Measurements from ENCODE around the gene FAM3C.
"Not testable (repeated sequence)": the region's sequence is repeated elsewhere in the genome, so short reads cannot be mapped to it uniquely, and the experiment has no call there.

Gene FAM3C

DNA sequence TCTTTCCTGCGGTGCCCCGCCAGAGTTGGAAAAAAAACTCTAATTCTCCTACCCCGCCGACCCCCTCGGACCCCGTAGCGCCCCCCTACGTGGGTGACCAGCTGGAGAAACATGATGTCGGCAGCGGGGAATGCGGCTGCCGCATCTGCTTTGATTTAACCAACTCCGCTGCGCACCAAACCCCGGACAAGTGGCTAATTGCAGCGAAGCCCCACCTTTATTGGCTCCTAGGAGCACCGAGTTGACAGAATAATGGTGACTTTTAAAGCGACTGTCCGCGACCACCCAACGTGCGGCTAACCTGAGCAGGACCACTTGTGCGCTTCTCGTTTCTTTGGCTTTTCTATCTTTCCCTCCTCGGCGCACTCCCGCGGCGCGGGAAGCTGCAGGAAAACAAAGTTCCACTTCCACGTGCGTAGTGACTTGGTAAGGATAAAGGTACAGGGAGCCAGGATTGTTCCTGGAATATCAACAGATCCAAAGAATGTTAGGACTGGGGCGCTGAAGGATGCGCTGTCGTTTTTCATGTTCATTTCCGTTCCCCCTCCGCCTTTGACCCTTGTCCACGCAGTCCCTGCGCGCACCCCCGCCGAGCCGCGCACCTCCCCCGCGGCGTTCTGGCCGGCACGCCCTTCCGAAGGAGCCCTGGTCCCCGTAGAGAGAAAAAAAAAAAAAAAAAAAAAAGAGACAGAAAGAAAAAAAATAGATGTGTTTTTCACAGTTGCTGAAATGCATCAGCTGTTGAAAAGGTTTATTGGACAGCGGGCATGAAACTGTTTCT lies 65.9 kb downstream of the FAM3C start:
- peak in 1 of 2 experiments; percentile 61 for DNase-seq

DNA sequence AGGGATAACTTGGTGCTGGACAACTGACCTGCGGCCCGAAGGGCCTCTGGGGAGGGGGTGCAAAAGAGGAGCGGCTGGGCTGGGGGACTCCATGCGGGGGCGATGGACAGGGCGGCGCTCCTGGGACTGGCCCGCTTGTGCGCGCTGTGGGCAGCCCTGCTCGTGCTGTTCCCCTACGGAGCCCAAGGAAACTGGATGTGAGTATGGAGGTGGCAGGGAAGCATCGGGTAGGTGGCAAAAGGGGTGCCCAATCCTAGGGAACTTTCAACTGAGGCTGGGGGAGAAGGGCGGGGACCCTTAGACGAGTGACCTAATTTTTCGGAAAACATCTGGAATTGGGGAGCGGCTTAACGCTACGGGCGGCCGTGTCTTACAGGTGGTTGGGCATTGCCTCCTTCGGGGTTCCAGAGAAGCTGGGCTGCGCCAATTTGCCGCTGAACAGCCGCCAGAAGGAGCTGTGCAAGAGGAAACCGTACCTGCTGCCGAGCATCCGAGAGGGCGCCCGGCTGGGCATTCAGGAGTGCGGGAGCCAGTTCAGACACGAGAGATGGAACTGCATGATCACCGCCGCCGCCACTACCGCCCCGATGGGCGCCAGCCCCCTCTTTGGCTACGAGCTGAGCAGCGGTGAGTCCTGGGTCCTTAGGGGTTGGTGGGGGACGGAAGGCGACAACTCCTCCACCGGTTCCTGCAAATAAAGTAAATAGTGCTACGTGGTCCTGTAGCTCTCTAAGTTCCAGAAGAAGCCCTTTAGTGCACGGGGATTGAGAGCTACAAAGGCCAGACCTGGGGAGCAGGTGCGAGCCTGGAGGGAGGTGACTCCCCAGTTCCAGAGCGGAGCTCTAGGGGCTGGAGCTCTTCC lies 66.7 kb downstream of the FAM3C start:
- peak; percentile 52 to 88 for DNase-seq

DNA sequence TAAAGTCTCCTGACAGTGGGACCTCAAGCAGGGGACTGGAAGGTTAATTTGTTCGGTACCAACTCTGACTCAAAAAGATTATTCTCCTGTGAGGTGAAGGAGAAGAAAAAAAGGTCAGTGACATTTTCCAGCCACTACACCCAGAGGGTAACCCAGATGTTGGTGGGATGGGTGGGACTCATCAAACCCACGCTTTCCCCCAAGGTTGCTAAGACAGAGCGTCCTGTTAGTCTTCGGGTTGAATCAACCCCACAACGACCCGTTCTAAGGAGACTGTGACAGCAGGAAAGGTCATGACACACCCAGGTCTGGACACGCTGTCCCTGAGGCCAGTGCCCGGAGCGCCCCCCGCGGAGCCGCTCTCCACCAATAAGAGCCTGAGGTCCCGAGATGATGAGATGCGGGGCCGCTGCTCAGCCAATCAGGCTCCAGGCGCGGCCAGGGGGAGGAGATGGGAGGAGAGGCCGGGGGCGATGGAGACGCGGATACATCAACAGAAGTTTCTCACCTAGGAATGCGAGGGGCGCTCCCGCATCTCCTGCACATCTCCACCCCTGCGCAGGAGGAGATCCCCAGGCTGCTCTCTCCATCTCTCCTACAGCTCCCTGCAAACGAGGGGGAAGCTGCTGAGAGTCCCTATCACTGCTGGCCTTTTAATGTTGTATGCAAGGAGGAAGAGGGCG lies 67.5 kb downstream of the FAM3C start, which contains the start of gene WNT16:
TSS of gene WNT16 (plus strand) at position 493 of the 683 bp plus-strand sequence. CDS start 293 bp downstream, outside the sequence.
- peak in 1 of 2 experiments; percentile 35 for DNase-seq

DNA sequence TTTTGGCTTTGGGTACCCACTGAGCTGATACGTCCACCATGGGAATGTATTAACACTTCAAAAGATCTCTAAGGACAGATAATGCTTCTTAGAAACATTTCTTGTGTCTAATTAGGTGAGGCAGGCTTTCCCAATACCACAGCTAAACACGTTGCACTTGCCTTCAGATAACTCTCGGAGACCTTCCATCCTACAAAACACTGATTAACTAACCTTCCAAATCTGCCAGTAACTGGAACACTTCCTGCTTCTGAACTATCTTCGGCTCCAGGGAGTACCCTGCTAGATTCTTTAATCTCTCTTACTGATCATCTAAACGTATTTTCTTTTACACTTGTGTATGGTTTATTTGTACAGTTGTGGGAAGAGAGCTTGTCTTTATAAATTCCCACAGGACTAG lies 68.4 kb downstream of the FAM3C start:
- no peak for DNase-seq

DNA sequence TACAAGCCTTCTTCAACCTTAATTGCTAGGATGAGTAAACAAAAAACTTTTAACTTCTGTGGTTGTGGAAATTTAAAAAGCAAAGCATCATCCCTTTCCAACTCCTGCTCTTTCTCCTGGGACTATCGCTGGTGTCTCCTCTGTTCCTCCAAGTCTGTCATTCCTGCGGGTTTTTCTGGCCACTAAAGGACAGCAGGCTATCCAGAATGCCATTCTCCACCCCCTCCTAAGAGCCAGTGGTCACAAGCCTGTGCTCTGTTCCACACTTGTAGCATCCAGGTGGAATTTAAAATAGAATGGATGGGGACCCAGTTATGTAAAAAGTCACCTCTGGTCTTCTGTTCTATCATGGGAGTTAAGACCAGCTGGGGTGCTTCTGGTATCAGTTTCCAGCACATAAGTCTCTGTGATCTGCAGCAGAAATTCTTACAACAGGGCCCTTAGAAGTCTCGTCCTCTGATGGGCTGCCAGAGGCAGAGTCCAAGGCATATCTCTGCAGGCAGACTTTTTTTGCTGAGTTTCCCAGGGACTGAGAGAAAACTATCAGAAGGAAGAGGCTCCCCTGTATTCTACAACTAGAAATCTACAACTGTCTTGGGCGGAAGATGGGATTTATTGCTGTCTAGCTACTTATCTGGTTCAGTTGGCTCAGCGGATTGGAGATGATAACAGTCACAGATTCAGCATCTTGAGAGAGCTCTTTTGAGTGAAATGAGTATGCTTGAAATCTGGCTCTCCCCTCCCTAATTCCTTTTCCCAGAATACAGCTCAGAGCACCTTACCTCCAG lies 72.4 kb downstream of the FAM3C start:
- no peak for DNase-seq

DNA sequence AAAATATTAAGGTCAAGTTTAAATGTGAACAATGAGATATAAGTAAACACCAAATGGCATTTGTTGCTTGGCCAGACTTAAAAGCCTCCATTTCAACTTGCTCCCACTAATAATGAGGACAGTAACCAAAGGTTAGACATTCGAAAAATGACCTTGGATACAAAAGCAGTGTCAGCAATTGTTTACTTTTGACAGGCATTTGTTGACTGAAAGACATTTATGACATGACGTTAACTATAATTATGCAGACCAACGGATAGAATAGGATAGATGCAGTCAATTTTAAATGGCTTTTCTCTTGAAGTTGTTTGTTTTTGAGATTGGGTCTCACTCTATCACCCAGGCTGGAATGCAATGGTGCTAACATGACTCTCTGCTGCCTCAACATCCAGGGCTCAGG lies 73.6 kb downstream of the FAM3C start:
- DNase-seq = no peak

DNA sequence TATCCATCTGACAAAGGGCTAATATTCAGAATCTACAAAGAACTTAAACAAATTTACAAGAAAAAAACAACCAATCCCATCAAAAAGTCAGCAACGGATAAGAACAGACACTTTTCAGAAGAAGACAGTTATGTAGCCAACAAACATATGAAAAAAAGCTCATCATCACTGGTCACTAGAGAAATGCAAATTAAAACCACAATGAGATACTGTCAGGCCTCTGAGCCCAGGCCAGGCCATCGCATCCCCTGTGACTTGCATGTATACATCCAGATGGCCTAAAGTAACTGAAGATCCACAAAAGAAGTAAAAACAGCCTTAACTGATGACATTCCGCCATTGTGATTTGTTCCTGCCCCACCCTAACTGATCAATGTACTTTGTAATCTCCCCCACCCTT lies 80.9 kb downstream of the FAM3C start:
- DNase-seq = not testable (repeated sequence)

DNA sequence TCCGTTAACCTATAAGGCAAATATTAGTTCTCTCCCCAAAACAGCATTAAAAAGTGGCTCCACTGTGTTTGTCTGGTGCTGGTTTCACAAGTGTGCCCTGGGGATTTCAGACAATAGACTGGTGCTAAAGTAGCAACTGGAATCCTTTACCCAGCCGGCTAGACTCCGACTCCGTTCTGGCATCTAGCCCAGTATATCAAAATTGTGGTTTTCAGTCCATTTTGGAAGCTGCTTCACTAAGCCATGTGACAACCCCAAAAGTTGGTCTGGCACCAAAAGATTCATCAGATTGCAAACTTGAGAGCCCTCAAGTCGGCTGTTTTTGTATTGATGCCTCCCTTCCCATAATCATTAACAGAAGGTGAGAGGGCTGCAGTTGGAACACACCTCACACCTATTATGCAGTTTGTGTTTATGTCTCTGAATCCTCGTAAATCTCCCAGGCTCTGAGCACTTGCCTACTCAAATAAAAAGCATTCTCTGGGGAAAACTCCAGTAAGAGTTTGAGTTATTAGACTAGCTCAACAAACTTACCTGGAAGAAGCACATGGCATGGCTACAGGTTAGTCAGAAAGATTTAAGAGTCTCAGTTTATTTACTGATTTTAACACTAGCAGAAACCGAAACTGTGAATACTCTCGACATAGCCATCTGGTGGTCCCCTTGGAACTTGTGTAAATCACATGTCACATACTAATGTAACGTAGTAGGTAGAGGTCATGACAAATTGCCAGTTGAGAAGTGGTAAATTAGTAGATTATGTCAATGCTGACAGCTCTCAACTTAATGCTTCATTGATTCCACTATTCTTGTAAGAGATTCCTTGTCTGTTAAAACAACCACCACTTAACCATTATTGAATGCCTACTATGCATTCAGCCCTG lies 82.1 kb downstream of the FAM3C start:
- DNase-seq = peak; percentile 79 to 84

DNA sequence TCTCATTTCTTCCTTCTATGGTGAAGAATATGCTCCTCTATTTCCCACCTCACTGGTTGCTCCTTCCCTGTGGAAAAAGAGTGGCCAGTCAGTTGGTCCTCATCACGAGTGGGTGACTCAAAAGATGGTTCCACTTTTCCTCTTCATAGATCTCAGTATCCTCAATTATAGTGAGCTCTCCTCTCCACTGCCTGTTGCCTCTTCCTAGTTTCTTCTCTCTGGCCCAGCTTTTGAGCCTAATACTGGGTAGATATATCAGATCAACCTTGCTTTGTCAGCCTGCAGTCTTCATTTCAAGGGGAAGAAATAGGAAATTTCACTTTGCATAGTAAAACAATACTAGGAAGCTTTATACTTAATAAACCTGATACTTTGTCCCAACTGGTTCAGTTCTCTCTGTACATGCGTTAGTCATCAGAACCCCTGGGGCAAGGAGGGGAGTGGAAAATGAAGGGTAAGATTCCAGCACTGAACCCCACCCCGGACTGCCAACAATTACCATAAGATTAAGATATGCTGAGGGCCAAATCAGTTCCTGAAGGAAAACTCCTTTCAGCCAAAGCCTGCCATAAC lies 82.8 kb downstream of the FAM3C start:
- no peak for DNase-seq

DNA sequence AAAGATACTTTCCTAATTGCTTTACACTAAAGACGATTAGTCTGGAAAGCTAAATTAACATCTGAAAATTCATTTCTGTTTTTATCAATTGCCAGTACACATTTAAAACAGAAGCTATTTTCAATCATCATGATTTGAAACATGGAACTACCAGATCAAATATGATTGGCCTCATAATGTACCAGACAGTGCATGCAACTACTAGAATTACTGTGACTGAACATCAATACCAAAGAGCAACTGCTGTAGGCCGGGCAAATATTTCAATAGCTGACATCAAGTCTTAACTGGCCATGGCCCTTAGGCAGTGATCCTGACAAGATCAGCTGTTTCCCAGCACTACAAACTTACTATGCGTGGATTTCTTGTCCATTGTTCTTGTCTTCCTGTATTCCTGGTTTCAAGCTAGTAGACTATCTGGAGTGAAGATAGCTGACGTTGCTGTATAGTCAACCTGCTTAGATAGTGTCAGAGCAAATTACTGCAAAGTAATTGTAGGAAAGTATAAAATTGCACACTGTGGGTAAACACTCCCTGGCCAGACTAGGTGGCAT lies 89.0 kb downstream of the FAM3C start:
- DNase-seq = no peak

DNA sequence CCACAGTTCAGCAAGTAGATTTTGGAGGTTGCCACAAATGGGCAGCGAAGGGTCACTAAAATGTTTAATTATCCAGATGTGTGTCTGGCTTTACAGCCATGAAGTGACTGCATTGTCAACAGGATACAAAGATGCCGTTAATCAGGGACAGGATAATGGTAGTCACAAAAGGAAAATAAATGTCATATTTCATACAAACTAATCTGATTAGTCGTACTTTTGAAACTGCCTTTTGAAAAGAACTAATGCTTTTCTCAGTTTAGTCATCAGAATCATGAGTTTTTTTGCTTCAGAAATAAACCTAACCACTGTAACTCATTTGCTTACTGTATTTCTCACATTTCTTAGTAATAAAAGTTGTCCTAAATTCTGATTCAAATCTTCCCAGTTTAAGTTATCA lies 89.5 kb downstream of the FAM3C start:
- DNase-seq = no peak

DNA sequence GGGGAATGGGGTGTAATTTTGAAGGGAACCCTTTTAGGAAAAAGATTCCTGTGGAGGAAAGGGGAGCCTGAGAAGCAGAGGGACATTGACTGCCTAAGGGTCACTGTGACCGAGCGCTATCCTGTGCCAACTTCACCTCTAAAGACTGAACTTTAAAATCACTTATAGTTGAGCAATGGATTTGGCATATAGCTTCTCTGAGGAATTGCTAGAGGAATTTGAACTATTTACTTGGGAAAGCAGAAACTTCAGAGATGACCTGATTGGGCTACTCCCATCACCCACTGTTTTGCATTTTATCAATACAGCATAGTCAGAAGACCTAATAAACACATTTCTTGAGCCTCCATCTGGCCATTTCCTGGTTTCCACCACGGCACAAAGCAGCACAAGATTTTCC lies 91.0 kb downstream of the FAM3C start:
- no peak for DNase-seq

DNA sequence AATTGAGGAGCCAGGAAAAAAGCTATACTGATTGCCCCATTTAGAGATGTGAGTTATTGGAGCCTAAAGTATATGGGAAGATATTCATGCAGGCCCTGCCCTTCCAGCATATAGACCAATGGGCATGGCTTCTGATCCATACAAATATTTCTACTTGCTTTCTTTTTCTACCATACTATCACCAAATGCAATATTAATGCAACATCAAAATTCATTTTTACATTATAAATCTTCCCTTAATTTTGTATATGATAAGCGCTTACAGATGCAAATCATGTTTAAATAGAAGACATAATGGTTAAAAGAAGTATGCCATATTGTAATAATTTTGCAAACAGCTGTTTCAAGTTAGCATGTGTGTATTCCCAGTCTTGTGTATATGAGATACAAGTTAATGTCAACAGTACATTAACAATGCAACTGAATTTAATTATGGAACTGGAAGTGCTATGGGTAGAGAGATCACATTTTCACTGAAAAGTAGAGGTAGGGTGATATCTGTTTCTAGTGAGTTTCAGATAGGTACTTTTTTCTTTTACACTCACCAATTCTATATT lies 91.9 kb downstream of the FAM3C start:
- DNase-seq = peak; percentile 51 to 55

DNA sequence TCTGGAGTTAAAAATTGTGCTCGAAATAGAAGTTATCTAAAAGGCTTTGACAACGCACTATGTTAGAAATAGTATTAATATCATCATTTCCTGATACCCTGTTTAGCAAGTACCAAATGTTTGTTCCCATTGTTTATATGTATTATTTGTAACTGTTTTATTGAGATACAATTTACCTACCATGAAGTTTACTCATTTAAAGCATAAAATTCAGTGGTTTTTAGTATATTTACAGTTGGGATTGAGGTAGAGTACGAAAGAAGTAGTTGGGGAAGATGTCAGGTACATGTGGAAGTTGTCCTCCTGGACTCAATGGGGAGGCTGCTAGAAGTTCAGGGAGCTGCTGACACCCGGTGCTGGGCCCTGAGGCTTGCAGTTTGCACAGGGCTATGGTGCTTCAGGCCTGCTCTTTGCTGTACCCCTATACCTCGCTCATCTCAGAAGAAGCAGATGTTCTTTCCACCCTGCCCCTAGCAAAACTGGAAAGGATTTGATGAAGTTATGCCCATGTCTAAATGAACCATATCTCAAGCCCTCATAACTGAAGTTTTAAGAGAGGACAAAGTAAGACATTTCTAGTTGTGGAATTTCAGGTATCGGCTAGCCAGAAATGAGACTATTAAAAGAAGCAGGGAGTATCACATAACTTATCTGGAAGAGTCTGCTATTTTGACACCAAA lies 92.5 kb downstream of the FAM3C start:
- peak in 1 of 2 experiments; percentile 13 for DNase-seq

DNA sequence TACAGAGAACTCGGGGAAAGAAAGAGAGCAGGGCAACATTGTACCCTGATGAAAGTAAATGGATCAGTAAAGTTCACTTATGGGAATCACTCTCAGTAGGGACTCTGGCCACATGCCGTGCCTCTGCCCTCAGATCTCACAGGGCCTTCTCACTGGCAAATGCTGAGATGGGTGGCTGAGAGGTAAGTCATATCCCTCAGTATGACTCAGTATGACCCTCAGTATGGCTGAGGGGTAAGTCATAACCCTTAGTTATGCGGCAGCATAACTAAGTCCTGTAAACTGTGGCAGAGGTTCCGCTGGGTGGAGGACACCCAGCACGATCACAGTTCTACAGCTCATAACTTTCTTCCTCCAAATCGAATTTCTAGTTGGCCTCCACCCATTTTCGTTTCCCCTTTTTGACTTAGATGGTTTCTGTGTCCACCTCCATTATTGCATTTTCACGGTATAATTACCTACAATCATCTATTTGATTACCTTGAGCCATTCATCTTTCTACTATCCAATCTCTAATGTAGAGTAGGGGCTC lies 93.8 kb downstream of the FAM3C start:
- no peak for DNase-seq

DNA sequence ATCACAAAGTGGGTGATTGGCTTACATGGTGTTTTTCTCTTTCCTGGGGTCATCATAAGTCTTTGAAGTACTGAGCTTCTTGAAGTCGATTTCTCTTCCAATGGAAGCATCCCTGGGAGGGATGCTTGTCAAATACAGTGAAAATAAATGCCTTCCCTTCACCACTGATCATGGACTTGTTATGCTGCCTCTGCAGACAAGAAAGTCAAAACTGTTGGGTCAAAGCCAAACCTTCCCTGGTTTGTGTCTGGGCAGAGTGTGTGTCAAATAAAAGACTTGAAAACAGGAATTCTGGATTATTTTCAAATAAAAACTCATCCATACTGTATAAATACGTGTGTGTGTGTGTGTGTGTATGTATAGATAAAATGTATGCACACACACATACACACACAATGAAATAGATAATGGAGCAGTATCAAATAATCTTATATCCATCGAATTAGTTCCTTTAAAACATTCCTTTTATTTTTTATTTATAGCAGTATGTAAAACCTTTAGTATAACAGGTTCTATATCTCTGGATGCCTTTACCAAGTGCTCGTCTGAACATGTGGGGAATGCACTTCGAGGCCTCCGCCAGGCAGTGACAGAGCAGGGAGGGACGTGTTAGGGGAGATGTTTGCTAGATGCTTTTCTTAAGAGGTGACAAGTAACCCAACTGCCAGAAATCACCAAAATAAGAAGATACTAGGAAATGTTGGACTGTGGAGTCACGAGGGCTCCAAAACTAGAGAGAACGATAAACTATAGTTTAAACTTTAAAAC lies 94.5 kb downstream of the FAM3C start:
- no peak for DNase-seq

DNA sequence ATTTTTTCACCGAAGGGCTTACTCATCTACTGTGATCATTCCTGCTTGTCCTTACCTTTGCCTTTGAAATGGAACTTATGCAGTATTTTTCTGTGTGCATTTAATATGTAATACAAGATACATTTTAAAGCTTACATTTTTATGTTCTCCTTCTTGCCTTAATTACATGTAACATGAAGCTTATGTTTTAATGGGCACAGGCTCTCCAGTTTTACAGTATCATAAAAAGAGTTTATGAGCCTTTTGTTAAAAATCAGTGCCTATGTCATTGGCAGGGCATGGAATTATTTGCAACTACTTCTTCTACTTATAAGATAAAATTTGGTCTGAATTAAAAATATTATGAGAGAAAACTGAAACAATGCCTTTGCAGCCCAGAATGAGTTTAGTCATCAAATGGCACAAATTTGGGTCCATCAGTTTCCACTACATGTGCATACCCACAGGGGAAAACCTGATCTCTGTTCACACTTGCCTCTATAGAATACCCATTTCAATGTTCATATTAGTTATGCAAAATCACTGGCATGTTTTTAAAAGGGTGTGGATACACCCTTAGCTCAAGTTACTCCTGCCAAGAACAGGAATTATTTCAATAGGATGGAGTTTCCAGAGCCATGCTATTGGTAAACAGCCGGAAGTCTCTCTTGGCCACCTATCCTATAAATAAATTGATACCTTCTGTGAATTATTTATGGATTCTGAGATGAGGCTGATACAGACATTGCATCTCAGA lies 95.3 kb downstream of the FAM3C start:
- peak; percentile 27 to 41 for DNase-seq
